GM23338 (cell line): ENCODE data around the gene GPR37L1. TPM values are rescaled to one million over a fixed set of nuclear protein-coding genes. Genes with fewer than 3 reads are reported as not detected.

Experiments
- ATAC-seq: fragments of 200-7000 bp; cut with Tn5 transposase; 3 replicates; pipeline ENCODE4 v1.9.1; 2020
- DNase-seq: peaks from one replicate; pipeline ENCODE4 v3.0.0-alpha.2; 2015; ENCODE audit warnings: low spot score
- H2AFZ ChIP-seq: fragments of 200-600 bp; sonication (generic); 2 replicates; pipeline ENCODE4 v1.8.0; 2016; ENCODE audit warnings: antibody characterized with exemption, mild to moderate bottlenecking, moderate library complexity
- H3F3A ChIP-seq: fragments of 200-600 bp; sonication (generic); replicated peaks from 2 replicates; pipeline ENCODE4 v1.8.0; 2017; ENCODE audit warnings: antibody characterized with exemption, mixed run types, low read depth
- H3K27ac ChIP-seq: fragments of 200-600 bp; sonication (generic); 2 replicates; pipeline ENCODE4 v1.6.1; 2016; ENCODE audit warnings: low read depth
- H3K27me3 ChIP-seq: fragments of 200-600 bp; sonication (generic); 2 replicates; pipeline ENCODE4 v1.8.0; 2016; ENCODE audit warnings: mild to moderate bottlenecking, mixed run types, moderate library complexity; ENCODE audit not compliant: insufficient read depth
- H3K36me3 ChIP-seq: fragments of 200-600 bp; sonication (generic); 2 replicates; pipeline ENCODE4 v1.8.0; 2016; ENCODE audit warnings: mild to moderate bottlenecking; ENCODE audit not compliant: insufficient read depth
- H3K4me1 ChIP-seq: fragments of 200-600 bp; sonication (generic); 2 replicates; pipeline ENCODE4 v1.8.0; 2016; ENCODE audit warnings: mild to moderate bottlenecking, moderate library complexity; ENCODE audit not compliant: insufficient read depth
- H3K4me2 ChIP-seq: fragments of 200-600 bp; sonication (generic); 2 replicates; pipeline ENCODE4 v1.7.1; 2017; ENCODE audit warnings: mixed run types
- H3K4me3 ChIP-seq: fragments of 200-600 bp; sonication (generic); 2 replicates; pipeline ENCODE4 v1.6.1; 2016; ENCODE audit warnings: mixed run types
- H3K79me2 ChIP-seq: fragments of 200-600 bp; sonication (generic); replicated peaks from 2 replicates; pipeline ENCODE4 v1.8.0; 2017; ENCODE audit warnings: mild to moderate bottlenecking; ENCODE audit not compliant: insufficient read depth
- H3K9me2 ChIP-seq: fragments of 200-600 bp; sonication (generic); 2 replicates; pipeline ENCODE4 v1.8.0; 2017; ENCODE audit not compliant: insufficient read depth
- H4K20me1 ChIP-seq: fragments of 200-600 bp; sonication (generic); replicated peaks from 2 replicates; pipeline ENCODE4 v1.8.0; 2017; ENCODE audit warnings: mild to moderate bottlenecking; ENCODE audit not compliant: insufficient read depth
- H3K27ac Mint-ChIP-seq: 2 replicates; pipeline ENCODE4 v1.8.0; 2020; ENCODE audit warnings: inconsistent platforms, mild to moderate bottlenecking, moderate library complexity, mixed read lengths
- H3K27me3 Mint-ChIP-seq: 3 replicates; pipeline ENCODE4 v1.8.0; 2022; ENCODE audit warnings: low read depth, mild to moderate bottlenecking, moderate library complexity, mixed read lengths, inconsistent platforms; ENCODE audit not compliant: insufficient read depth, poor library complexity
- H3K36me3 Mint-ChIP-seq: 3 replicates; pipeline ENCODE4 v1.8.0; 2021; ENCODE audit warnings: low read depth, mild to moderate bottlenecking, inconsistent platforms, moderate library complexity, mixed read lengths
- H3K4me1 Mint-ChIP-seq: 3 replicates; pipeline ENCODE4 v1.8.0; 2020; ENCODE audit warnings: mild to moderate bottlenecking, inconsistent platforms, mixed read lengths
- H3K4me3 Mint-ChIP-seq: 3 replicates; pipeline ENCODE4 v1.8.0; 2021; ENCODE audit warnings: moderate library complexity, mild to moderate bottlenecking, inconsistent platforms, mixed read lengths
- H3K9me3 Mint-ChIP-seq: 3 replicates; pipeline ENCODE4 v1.8.0; 2020; ENCODE audit warnings: moderate library complexity, mild to moderate bottlenecking, inconsistent platforms, mixed read lengths
- CREB1 ChIP-seq: fragments of 250-450 bp; sonication (Bioruptor Pico); IDR thresholded peaks from 2 replicates; pipeline ENCODE4 v1.5.0; 2020; ENCODE audit warnings: low read depth, mild to moderate bottlenecking, moderate library complexity
- ETS1 ChIP-seq: IDR thresholded peaks from 2 replicates; pipeline ENCODE4 v1.6.1; 2016; ENCODE audit warnings: antibody characterized with exemption
- EZH2 ChIP-seq: fragments of 200-600 bp; sonication (generic); IDR thresholded peaks from one replicate; pipeline ENCODE4 v1.8.0; 2017; ENCODE audit warnings: antibody characterized with exemption, mild to moderate bottlenecking, low read depth; ENCODE audit not compliant: unreplicated experiment
- EZH2phosphoT487 ChIP-seq: fragments of 200-600 bp; sonication (generic); IDR thresholded peaks from one replicate; pipeline ENCODE4 v1.8.1; 2018; ENCODE audit warnings: antibody characterized with exemption; ENCODE audit not compliant: unreplicated experiment
- JUNB ChIP-seq: IDR thresholded peaks from one replicate; pipeline ENCODE4 v1.6.1; 2016; ENCODE audit warnings: antibody characterized with exemption; ENCODE audit not compliant: unreplicated experiment
- NANOG ChIP-seq: IDR thresholded peaks from 2 replicates; pipeline ENCODE4 v1.6.1; 2016; ENCODE audit warnings: antibody characterized with exemption, borderline replicate concordance
- POLR2AphosphoS5 ChIP-seq: IDR thresholded peaks from 2 replicates; pipeline ENCODE4 v1.6.1; 2016; ENCODE audit warnings: antibody characterized with exemption, low read depth
- STAT1 ChIP-seq: IDR thresholded peaks from one replicate; pipeline ENCODE4 v1.6.1; 2016; ENCODE audit warnings: antibody characterized with exemption; ENCODE audit not compliant: unreplicated experiment
- ZNF114 ChIP-seq: fragments of 250-450 bp; sonication (Bioruptor Pico); IDR thresholded peaks from 2 replicates; pipeline ENCODE4 v1.5.0; 2020; ENCODE audit warnings: mild to moderate bottlenecking, moderate library complexity
- ZNF331 ChIP-seq: fragments of 250-450 bp; sonication (Bioruptor Pico); IDR thresholded peaks from 2 replicates; pipeline ENCODE4 v1.5.0; 2020; ENCODE audit warnings: low read depth, mild to moderate bottlenecking, moderate library complexity
- polyA plus RNA-seq: library from polyadenylated mRNA; unstranded; fragments of >200 nt; fragmentation: Nextera tagmentation; extraction: Ambion mirVana; gene quantifications from 2 replicates; pipeline ENCODE4 v1.2.1, GENCODE V29; 2016
- total RNA-seq: library from RNA; depleted of rRNA; stranded (reverse); fragments of >200 nt; shearing (Covaris generic); gene quantifications from 2 replicates; pipeline ENCODE4 v1.2.3, GENCODE V29; 2014
- TF ChIP-seq, protein P1 (sequence below), 2 experiments: fragments of 200-600 bp in 1 of 2; sonication (generic) in 1 of 2; conservative IDR thresholded peaks; 2 replicates each; pipeline versions ENCODE4 v1.5.1 to v1.6.1; 2016 to 2017; ENCODE audit warnings: antibody characterized with exemption in 2 of 2, low read depth in 2 of 2, mild to moderate bottlenecking in 2 of 2, moderate library complexity in 1 of 2
- TF ChIP-seq, protein P2 (sequence below): IDR thresholded peaks from one replicate; pipeline ENCODE4 v1.6.1; 2018; ENCODE audit warnings: antibody characterized with exemption; ENCODE audit not compliant: unreplicated experiment

The GPR37L1 gene
- total and polyA plus RNA-seq, 2 experiments from 2014 or later, result 0.08 to 0.21 TPM

GRCh38 chr1:202081992-202082391 lies 40.7 kb upstream of the GPR37L1 start:
- TF ChIP-seq POLR2AphosphoS5, result no peak
- TF ChIP-seq EZH2, result no peak
- TF ChIP-seq ETS1, result no peak
- TF ChIP-seq ZNF114 (CRISPR knock-in tag), result no peak
- TF ChIP-seq, protein P1, sequence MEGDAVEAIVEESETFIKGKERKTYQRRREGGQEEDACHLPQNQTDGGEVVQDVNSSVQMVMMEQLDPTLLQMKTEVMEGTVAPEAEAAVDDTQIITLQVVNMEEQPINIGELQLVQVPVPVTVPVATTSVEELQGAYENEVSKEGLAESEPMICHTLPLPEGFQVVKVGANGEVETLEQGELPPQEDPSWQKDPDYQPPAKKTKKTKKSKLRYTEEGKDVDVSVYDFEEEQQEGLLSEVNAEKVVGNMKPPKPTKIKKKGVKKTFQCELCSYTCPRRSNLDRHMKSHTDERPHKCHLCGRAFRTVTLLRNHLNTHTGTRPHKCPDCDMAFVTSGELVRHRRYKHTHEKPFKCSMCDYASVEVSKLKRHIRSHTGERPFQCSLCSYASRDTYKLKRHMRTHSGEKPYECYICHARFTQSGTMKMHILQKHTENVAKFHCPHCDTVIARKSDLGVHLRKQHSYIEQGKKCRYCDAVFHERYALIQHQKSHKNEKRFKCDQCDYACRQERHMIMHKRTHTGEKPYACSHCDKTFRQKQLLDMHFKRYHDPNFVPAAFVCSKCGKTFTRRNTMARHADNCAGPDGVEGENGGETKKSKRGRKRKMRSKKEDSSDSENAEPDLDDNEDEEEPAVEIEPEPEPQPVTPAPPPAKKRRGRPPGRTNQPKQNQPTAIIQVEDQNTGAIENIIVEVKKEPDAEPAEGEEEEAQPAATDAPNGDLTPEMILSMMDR (conservative IDR thresholded peaks at IDR 0.05; ENCODE audit: low read depth in 2 of 2), result no peak
- no peak for TF ChIP-seq JUNB
- TF ChIP-seq, protein P2, sequence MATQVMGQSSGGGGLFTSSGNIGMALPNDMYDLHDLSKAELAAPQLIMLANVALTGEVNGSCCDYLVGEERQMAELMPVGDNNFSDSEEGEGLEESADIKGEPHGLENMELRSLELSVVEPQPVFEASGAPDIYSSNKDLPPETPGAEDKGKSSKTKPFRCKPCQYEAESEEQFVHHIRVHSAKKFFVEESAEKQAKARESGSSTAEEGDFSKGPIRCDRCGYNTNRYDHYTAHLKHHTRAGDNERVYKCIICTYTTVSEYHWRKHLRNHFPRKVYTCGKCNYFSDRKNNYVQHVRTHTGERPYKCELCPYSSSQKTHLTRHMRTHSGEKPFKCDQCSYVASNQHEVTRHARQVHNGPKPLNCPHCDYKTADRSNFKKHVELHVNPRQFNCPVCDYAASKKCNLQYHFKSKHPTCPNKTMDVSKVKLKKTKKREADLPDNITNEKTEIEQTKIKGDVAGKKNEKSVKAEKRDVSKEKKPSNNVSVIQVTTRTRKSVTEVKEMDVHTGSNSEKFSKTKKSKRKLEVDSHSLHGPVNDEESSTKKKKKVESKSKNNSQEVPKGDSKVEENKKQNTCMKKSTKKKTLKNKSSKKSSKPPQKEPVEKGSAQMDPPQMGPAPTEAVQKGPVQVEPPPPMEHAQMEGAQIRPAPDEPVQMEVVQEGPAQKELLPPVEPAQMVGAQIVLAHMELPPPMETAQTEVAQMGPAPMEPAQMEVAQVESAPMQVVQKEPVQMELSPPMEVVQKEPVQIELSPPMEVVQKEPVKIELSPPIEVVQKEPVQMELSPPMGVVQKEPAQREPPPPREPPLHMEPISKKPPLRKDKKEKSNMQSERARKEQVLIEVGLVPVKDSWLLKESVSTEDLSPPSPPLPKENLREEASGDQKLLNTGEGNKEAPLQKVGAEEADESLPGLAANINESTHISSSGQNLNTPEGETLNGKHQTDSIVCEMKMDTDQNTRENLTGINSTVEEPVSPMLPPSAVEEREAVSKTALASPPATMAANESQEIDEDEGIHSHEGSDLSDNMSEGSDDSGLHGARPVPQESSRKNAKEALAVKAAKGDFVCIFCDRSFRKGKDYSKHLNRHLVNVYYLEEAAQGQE, result no peak
- no peak for TF ChIP-seq CREB1
- TF ChIP-seq STAT1, result no peak
- no peak for TF ChIP-seq NANOG
- no peak for TF ChIP-seq ZNF331 (CRISPR knock-in tag)
- no peak for TF ChIP-seq EZH2phosphoT487
- H3K4me1 ChIP-seq, result peaks cover 24% of the 10 kb centered on the region
- no peaks in the 10 kb centered on the region for H3K79me2 ChIP-seq
- H3K27me3 Mint-ChIP-seq, result peaks cover 13% of the 10 kb centered on the region
- H3K4me1 Mint-ChIP-seq, result peaks cover 24% of the 10 kb centered on the region
- H2AFZ ChIP-seq, result peak overlapping the region; percentile 90
- ATAC-seq, result no peak
- 0 out of 2 replicates have a peak, but pooled peaks cover 3% of the 10 kb centered on the region for H3F3A ChIP-seq
- H3K36me3 ChIP-seq, result no peaks in the 10 kb centered on the region
- H3K9me2 ChIP-seq, result no peaks in the 10 kb centered on the region
- H4K20me1 ChIP-seq, result no peaks in the 10 kb centered on the region
- no peaks in the 10 kb centered on the region for H3K9me3 Mint-ChIP-seq
- H3K4me2 ChIP-seq, result no peak overlapping the region
- H3K4me3 ChIP-seq, result no peak overlapping the region
- no peak overlapping the region for H3K27ac ChIP-seq
- no peak for DNase-seq
- H3K27ac Mint-ChIP-seq, result no peak overlapping the region
- no peaks in the 10 kb centered on the region for H3K36me3 Mint-ChIP-seq
- H3K4me3 Mint-ChIP-seq, result no peak overlapping the region
- no peaks in the 10 kb centered on the region for H3K27me3 ChIP-seq
